Adrenal gland (tissue), 5 donors: ENCODE results near the gene CELA3B.

ENCODE experiments used
- POLR2A ChIP-seq, 2 donors: fragments of 450-650 bp; IDR thresholded peaks; one replicate each; pipeline ENCODE4 v1.6.1; 2017; ENCODE audit warnings: antibody characterized with exemption in 2 of 2, mild to moderate bottlenecking in 2 of 2, moderate library complexity in 1 of 2
- TF ChIP-seq, protein P1 (sequence below), 6 experiments: fragments of 450-650 bp in 4 of 6; fragments of 200-600 bp in 2 of 6; sonication (generic) in 1 of 6; IDR thresholded peaks; 1 replicate in 5 of 6; 2 replicates in 1 of 6; pipeline versions ENCODE4 v1.5.1 to v1.8.0; 2016 to 2021; ENCODE audit warnings: antibody characterized with exemption in 6 of 6, mild to moderate bottlenecking in 2 of 6, moderate library complexity in 1 of 6
- donor health status: DM: no; HTN: no; CAD: no.

DNA sequence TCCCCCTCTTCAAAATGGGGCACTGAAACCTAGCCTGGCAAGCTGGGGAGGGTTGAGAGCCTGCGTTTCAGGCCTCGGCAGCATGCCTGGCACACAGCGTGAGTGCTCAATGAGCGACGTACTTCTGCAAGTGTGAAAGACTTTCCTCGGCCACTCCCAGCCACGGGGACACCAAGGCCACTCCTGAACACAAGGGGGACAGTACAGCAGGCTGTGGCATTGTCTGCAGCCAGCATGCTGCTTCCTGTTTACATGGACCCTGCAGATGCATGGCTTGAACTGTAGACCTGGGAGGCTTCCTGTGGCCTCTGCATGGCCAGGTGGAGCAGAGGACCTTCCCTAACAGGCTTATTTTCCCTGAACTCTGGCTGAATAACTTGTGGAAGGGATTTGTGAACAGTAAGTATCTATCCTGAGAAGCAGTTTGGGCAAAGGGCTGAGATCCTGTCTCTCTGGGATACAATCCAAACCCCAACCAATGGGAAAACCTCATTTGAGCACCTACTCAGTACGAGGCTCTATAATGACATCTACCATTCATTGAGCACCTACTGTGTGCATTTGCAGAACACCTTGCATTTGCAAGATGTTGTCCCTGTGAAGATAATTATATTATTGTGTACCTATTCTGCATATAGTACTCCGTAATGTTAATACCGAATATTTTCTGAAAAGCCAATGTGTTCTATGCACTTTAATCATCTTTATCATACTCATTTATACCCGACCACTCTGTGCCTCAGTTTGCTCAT lies 29.8 kb upstream of the CELA3B start:
- TF ChIP-seq POLR2A (IDR thresholded peaks at IDR 0.05): no peak
- TF ChIP-seq, protein P1, sequence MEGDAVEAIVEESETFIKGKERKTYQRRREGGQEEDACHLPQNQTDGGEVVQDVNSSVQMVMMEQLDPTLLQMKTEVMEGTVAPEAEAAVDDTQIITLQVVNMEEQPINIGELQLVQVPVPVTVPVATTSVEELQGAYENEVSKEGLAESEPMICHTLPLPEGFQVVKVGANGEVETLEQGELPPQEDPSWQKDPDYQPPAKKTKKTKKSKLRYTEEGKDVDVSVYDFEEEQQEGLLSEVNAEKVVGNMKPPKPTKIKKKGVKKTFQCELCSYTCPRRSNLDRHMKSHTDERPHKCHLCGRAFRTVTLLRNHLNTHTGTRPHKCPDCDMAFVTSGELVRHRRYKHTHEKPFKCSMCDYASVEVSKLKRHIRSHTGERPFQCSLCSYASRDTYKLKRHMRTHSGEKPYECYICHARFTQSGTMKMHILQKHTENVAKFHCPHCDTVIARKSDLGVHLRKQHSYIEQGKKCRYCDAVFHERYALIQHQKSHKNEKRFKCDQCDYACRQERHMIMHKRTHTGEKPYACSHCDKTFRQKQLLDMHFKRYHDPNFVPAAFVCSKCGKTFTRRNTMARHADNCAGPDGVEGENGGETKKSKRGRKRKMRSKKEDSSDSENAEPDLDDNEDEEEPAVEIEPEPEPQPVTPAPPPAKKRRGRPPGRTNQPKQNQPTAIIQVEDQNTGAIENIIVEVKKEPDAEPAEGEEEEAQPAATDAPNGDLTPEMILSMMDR (IDR thresholded peaks at IDR 0.05): peak in 4 of 6 experiments; percentile 17 to 37 (median 32)
